ENCODE measurements around the gene MRGPRE. TPM values are rescaled to one million over a fixed set of nuclear protein-coding genes. Genes with fewer than 3 reads are reported as not detected.

The MRGPRE gene
- total and polyA plus RNA-seq, 4 experiments from 2014 or later, result not detected

GRCh38 chr11:3190600-3190999 lies 41.6 kb downstream of the MRGPRE start:
- POLR2A ChIA-PET (ENCODE audit: partially characterized antibody), result no interaction called here
- Mint-ChIP-seq H3K36me3 (no peaks in the 10 kb centered on the region), H3K27me3 (peaks cover 6 to 7% of the 10 kb centered on the region in 2 donors), H3K27ac (no peak overlapping the region), H3K4me3 (no peak overlapping the region), H3K9me3 (peaks cover 0 to 3% (median 0%) of the 10 kb centered on the region in 8 donors), H3K4me1 (no peaks in the 10 kb centered on the region)
- no peak for DNase-seq
- CTCF ChIA-PET (ENCODE audit: partially characterized antibody), result no interaction called here
- intact Hi-C loops (cut with micrococcal nuclease), result no loop called here
- Histone ChIP-seq H3K4me3 (ENCODE audit: low read length in 2 of 2) (no peak overlapping the region), H3K4me1 (ENCODE audit: insufficient read depth, low read length) (no peaks in the 10 kb centered on the region), H3K36me3 (ENCODE audit: insufficient read depth, low read length) (no peaks in the 10 kb centered on the region), H3K27ac (ENCODE audit: low read depth, low read length) (no peak overlapping the region), H3K9me3 (ENCODE audit: control insufficient read depth in 1 of 2, low read length in 2 of 2) (no peaks in the 10 kb centered on the region), H3K27me3 (ENCODE audit: insufficient read depth, low read length) (no peaks in the 10 kb centered on the region)

- POLR2A ChIA-PET (ENCODE audit: partially characterized antibody), result no interaction called here
These were observed 42.2 kb downstream of the MRGPRE start for GRCh38 chr11:3189886-3190583.

GRCh38 chr11:3189196-3189843 lies 42.9 kb downstream of the MRGPRE start:
- H3K27me3 ChIP-seq (ENCODE audit: insufficient read depth, low read length), result no peaks in the 10 kb centered on the region
- H3K27ac ChIP-seq (ENCODE audit: low read depth, low read length), result no peak overlapping the region
- no peaks in the 10 kb centered on the region for H3K36me3 ChIP-seq (ENCODE audit: insufficient read depth, low read length)
- no peaks in the 10 kb centered on the region for H3K4me1 ChIP-seq (ENCODE audit: insufficient read depth, low read length)
- H3K9me3 Mint-ChIP-seq, result peaks cover 0 to 3% (median 0%) of the 10 kb centered on the region in 8 donors
- no peaks in the 10 kb centered on the region for H3K36me3 Mint-ChIP-seq
- intact Hi-C loops (cut with micrococcal nuclease), result no loop called here
- DNase-seq, result no peak
- H3K27ac Mint-ChIP-seq, result no peak overlapping the region
- H3K4me3 Mint-ChIP-seq, result no peak overlapping the region
- no peaks in the 10 kb centered on the region for H3K4me1 Mint-ChIP-seq
- no peak overlapping the region for H3K4me3 ChIP-seq (ENCODE audit: low read length in 2 of 2)
- H3K9me3 ChIP-seq (ENCODE audit: control insufficient read depth in 1 of 2, low read length in 2 of 2), result no peaks in the 10 kb centered on the region
- POLR2A ChIA-PET (ENCODE audit: partially characterized antibody), result no interaction called here
- CTCF ChIA-PET (ENCODE audit: partially characterized antibody), result no interaction called here
- peaks cover 7 to 8% of the 10 kb centered on the region in 2 donors for H3K27me3 Mint-ChIP-seq

More at GRCh38 chr11:3189886-3190583, 42.2 kb downstream of the MRGPRE start:
- no peaks in the 10 kb centered on the region for H3K4me1 Mint-ChIP-seq
- H3K27me3 Mint-ChIP-seq, result peaks cover 6 to 7% of the 10 kb centered on the region in 2 donors
- H3K4me3 Mint-ChIP-seq, result no peak overlapping the region
- Histone ChIP-seq H3K4me3 (ENCODE audit: low read length in 2 of 2) (no peak overlapping the region), H3K4me1 (ENCODE audit: insufficient read depth, low read length) (no peaks in the 10 kb centered on the region), H3K36me3 (ENCODE audit: insufficient read depth, low read length) (no peaks in the 10 kb centered on the region), H3K9me3 (ENCODE audit: control insufficient read depth in 1 of 2, low read length in 2 of 2) (no peaks in the 10 kb centered on the region), H3K27me3 (ENCODE audit: insufficient read depth, low read length) (no peaks in the 10 kb centered on the region), H3K27ac (ENCODE audit: low read depth, low read length) (no peak overlapping the region)
- H3K9me3 Mint-ChIP-seq, result peaks cover 0 to 3% (median 0%) of the 10 kb centered on the region in 8 donors
- intact Hi-C loops (cut with micrococcal nuclease), result no loop called here
- no peak overlapping the region for H3K27ac Mint-ChIP-seq
- H3K36me3 Mint-ChIP-seq, result no peaks in the 10 kb centered on the region
- DNase-seq, result no peak
- CTCF ChIA-PET (ENCODE audit: partially characterized antibody), result no interaction called here

- H3K27ac ChIP-seq (ENCODE audit: low read depth, low read length), result no peak overlapping the region
- no peak overlapping the region for H3K4me3 ChIP-seq (ENCODE audit: low read length in 2 of 2)
- DNase-seq, result no peak
- H3K9me3 Mint-ChIP-seq, result peaks cover 0 to 3% (median 0%) of the 10 kb centered on the region in 8 donors
- CTCF ChIA-PET (ENCODE audit: partially characterized antibody), result no interaction called here
- H3K27me3 Mint-ChIP-seq, result peaks cover 7 to 8% of the 10 kb centered on the region in 2 donors
- POLR2A ChIA-PET (ENCODE audit: partially characterized antibody), result no interaction called here
- H3K27me3 ChIP-seq (ENCODE audit: insufficient read depth, low read length), result no peaks in the 10 kb centered on the region
- no peak overlapping the region for H3K27ac Mint-ChIP-seq
- H3K36me3 Mint-ChIP-seq, result no peaks in the 10 kb centered on the region
- H3K9me3 ChIP-seq (ENCODE audit: control insufficient read depth in 1 of 2, low read length in 2 of 2), result no peaks in the 10 kb centered on the region
- H3K4me1 Mint-ChIP-seq, result no peaks in the 10 kb centered on the region
- H3K36me3 ChIP-seq (ENCODE audit: insufficient read depth, low read length), result no peaks in the 10 kb centered on the region
- peak overlapping the region in 1 of 8 donors; percentile 36 for H3K4me3 Mint-ChIP-seq
- no peaks in the 10 kb centered on the region for H3K4me1 ChIP-seq (ENCODE audit: insufficient read depth, low read length)
- intact Hi-C loops (cut with micrococcal nuclease), result no loop called here
These were observed 43.6 kb downstream of the MRGPRE start for GRCh38 chr11:3188496-3189195.

- Histone ChIP-seq H3K9me3 (ENCODE audit: control insufficient read depth in 1 of 2, low read length in 2 of 2) (no peaks in the 10 kb centered on the region), H3K27me3 (ENCODE audit: insufficient read depth, low read length) (no peaks in the 10 kb centered on the region), H3K36me3 (ENCODE audit: insufficient read depth, low read length) (no peaks in the 10 kb centered on the region), H3K4me3 (ENCODE audit: low read length in 2 of 2) (no peak overlapping the region), H3K4me1 (ENCODE audit: insufficient read depth, low read length) (no peaks in the 10 kb centered on the region), H3K27ac (ENCODE audit: low read depth, low read length) (no peak overlapping the region)
- CTCF ChIA-PET (ENCODE audit: partially characterized antibody), result no interaction called here
- Mint-ChIP-seq H3K36me3 (no peaks in the 10 kb centered on the region), H3K27me3 (peaks cover 5 to 8% of the 10 kb centered on the region in 2 donors), H3K27ac (peak overlapping the region in 1 of 7 donors; percentile 57), H3K4me1 (no peaks in the 10 kb centered on the region), H3K4me3 (no peak overlapping the region), H3K9me3 (peaks cover 0 to 3% (median 0%) of the 10 kb centered on the region in 8 donors)
- no peak for DNase-seq
- POLR2A ChIA-PET (ENCODE audit: partially characterized antibody), result no interaction called here
- intact Hi-C loops (cut with micrococcal nuclease), result no loop called here
These were observed 45.9 kb downstream of the MRGPRE start for GRCh38 chr11:3186166-3186953.

- H3K4me3 Mint-ChIP-seq, result no peak overlapping the region
- intact Hi-C loops (cut with micrococcal nuclease), result no loop called here
- CTCF ChIA-PET (ENCODE audit: partially characterized antibody), result no interaction called here
These were observed 47.4 kb downstream of the MRGPRE start for GRCh38 chr11:3184732-3185347.

More at GRCh38 chr11:3184732-3185347, 47.4 kb downstream of the MRGPRE start:
- H3K4me1 ChIP-seq (ENCODE audit: insufficient read depth, low read length), result no peaks in the 10 kb centered on the region
- Mint-ChIP-seq H3K27ac (no peak overlapping the region), H3K27me3 (peaks cover 5 to 8% of the 10 kb centered on the region in 2 donors), H3K9me3 (peaks cover 0 to under 1% (median 0%) of the 10 kb centered on the region in 8 donors), H3K4me1 (no peaks in the 10 kb centered on the region), H3K36me3 (no peaks in the 10 kb centered on the region)
- H3K27me3 ChIP-seq (ENCODE audit: insufficient read depth, low read length), result no peaks in the 10 kb centered on the region
- no peak for DNase-seq
- no peak overlapping the region for H3K4me3 ChIP-seq (ENCODE audit: low read length in 2 of 2)
- no peaks in the 10 kb centered on the region for H3K9me3 ChIP-seq (ENCODE audit: control insufficient read depth in 1 of 2, low read length in 2 of 2)
- H3K27ac ChIP-seq (ENCODE audit: low read depth, low read length), result no peak overlapping the region
- POLR2A ChIA-PET (ENCODE audit: partially characterized antibody), result no interaction called here
- H3K36me3 ChIP-seq (ENCODE audit: insufficient read depth, low read length), result no peaks in the 10 kb centered on the region
